A549 (cell line): Measurements from ENCODE around the gene TAF1B.

ENCODE experiments used
- CHD4 ChIP-seq: fragments of 200-600 bp; sonication (generic); IDR thresholded peaks from 2 replicates; pipeline ENCODE4 v1.6.1; 2016; ENCODE audit warnings: antibody characterized with exemption, mild to moderate bottlenecking, borderline replicate concordance
- MAZ ChIP-seq: fragments of 150-350 bp; IDR thresholded peaks from 2 replicates; pipeline ENCODE4 v1.6.1; 2014; ENCODE audit warnings: antibody characterized with exemption, low read depth, low read length, borderline replicate concordance
- NR3C1 ChIP-seq: fragments of >200 bp; sonication (Bioruptor Twin); formaldehyde crosslinking; IDR thresholded peaks from 3 replicates; pipeline ENCODE4 v1.6.1; 2017
- POLR2A ChIP-seq: IDR thresholded peaks from 2 replicates; pipeline ENCODE4 v1.6.1; 2012; ENCODE audit warnings: mild to moderate bottlenecking, low read length
- RNF2 ChIP-seq: fragments of 200-600 bp; sonication (generic); IDR thresholded peaks from 2 replicates; pipeline ENCODE4 v1.6.1; 2016; ENCODE audit warnings: low read depth, mild to moderate bottlenecking, antibody characterized with exemption, moderate library complexity, borderline replicate concordance
- SMC3 ChIP-seq: fragments of >200 bp; sonication (Bioruptor Twin); formaldehyde crosslinking; IDR thresholded peaks from 3 replicates; pipeline ENCODE4 v1.6.1; 2018; ENCODE audit warnings: inconsistent platforms
- SREBF2 ChIP-seq: fragments of 450-650 bp; IDR thresholded peaks from 2 replicates; pipeline ENCODE4 v1.6.1; 2014; ENCODE audit warnings: mild to moderate bottlenecking, moderate library complexity
- ZFP36 ChIP-seq: fragments of 450-650 bp; IDR thresholded peaks from 2 replicates; pipeline ENCODE4 v1.6.1; 2014; ENCODE audit warnings: borderline replicate concordance; ENCODE audit not compliant: partially characterized antibody
- ZNF302 ChIP-seq: fragments of 250-450 bp; sonication (Bioruptor Pico); IDR thresholded peaks from 2 replicates; pipeline ENCODE4 v1.9.0; 2021; ENCODE audit warnings: inconsistent platforms, mild to moderate bottlenecking, moderate library complexity
- TF ChIP-seq, protein P1 (sequence below): fragments of >200 bp; sonication (Bioruptor Twin); formaldehyde crosslinking; IDR thresholded peaks from 3 replicates; pipeline ENCODE4 v1.5.1; 2016
- TF ChIP-seq, protein P2 (sequence below): IDR thresholded peaks from 2 replicates; pipeline ENCODE4 v1.6.1; 2012

DNA sequence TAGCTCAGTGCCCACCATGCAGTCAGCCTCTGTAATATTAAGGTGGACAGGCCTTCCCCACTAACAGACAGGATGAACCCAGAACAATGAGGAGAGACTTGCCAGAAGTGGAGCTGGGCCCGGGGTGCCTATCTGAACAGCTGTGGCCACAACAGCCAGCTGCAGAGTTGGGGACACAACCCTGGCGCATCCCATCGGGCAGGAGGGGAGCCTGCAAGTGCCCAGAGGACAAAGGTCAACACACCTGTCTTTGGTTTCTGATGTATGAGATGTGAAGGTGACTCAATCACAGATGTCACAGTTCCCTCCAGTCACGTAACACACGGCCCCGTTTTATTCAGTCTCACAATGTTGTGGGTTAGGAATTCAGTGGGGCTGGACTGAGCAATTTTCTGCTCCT, 48.2 kb upstream of the TAF1B start:
- TF ChIP-seq CHD4 = no peak
- no peak for TF ChIP-seq MAZ
- TF ChIP-seq, protein P1, sequence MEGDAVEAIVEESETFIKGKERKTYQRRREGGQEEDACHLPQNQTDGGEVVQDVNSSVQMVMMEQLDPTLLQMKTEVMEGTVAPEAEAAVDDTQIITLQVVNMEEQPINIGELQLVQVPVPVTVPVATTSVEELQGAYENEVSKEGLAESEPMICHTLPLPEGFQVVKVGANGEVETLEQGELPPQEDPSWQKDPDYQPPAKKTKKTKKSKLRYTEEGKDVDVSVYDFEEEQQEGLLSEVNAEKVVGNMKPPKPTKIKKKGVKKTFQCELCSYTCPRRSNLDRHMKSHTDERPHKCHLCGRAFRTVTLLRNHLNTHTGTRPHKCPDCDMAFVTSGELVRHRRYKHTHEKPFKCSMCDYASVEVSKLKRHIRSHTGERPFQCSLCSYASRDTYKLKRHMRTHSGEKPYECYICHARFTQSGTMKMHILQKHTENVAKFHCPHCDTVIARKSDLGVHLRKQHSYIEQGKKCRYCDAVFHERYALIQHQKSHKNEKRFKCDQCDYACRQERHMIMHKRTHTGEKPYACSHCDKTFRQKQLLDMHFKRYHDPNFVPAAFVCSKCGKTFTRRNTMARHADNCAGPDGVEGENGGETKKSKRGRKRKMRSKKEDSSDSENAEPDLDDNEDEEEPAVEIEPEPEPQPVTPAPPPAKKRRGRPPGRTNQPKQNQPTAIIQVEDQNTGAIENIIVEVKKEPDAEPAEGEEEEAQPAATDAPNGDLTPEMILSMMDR = no peak
- no peak for TF ChIP-seq ZNF302 (CRISPR knock-in tag)
- TF ChIP-seq ZFP36 = no peak
- TF ChIP-seq SMC3 = no peak
- no peak for TF ChIP-seq RNF2
- no peak for TF ChIP-seq SREBF2
- TF ChIP-seq, protein P2, sequence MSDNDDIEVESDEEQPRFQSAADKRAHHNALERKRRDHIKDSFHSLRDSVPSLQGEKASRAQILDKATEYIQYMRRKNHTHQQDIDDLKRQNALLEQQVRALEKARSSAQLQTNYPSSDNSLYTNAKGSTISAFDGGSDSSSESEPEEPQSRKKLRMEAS = no peak
- no peak for TF ChIP-seq POLR2A
- TF ChIP-seq NR3C1 = no peak
